Measurements from ENCODE around the gene MIA2.

MIA2 gene

DNA sequence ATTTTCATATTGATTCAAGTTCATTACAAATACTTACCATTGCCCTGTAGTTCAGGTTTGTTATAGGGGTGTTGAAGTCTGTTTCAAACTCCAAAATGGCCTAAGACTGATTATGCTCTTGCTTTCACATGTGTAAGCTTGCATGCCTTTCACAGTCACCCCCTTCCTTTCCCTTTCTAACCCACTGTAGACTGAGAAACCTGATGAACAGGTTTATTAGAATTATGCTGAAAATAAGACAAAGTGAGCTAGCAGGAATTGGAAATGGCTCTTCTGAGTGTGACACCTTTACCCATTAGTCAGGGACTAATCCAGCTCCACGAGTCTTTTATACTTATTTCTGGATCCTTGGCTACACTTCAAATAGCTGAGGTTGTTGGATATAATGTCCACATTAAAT, 159.6 kb downstream of the MIA2 start:
- Histone ChIP-seq H3K4me1 (ENCODE audit: low read depth, poor library complexity, severe bottlenecking) (peaks cover 28% of the 10 kb centered on the region), H3K9ac (no peak overlapping the region), H4K20me1 (ENCODE audit: insufficient read depth) (no peaks in the 10 kb centered on the region), H3K4me2 (no peak overlapping the region), H3K27ac (no peak overlapping the region), H3K36me3 (ENCODE audit: insufficient read depth) (no peaks in the 10 kb centered on the region), H3K27me3 (ENCODE audit: insufficient read depth, low read depth) (no peaks in the 10 kb centered on the region), H3K4me3 (IDR thresholded peaks at IDR 0.05; ENCODE audit: insufficient read depth, low read depth, low read length) (no peak overlapping the region), H3K79me2 (ENCODE audit: insufficient read depth, low read depth) (no peaks in the 10 kb centered on the region), H2AFZ (ENCODE audit: low read depth) (no peak overlapping the region)
- no peak for TF ChIP-seq CTCF (conservative IDR thresholded peaks at IDR 0.05; ENCODE audit: low read depth, low read length)

GRCh38 chr14:39395555-39396254, 162.0 kb downstream of the MIA2 start:
- no peak overlapping the region for H2AFZ ChIP-seq (ENCODE audit: low read depth)
- H3K36me3 ChIP-seq (ENCODE audit: insufficient read depth): no peaks in the 10 kb centered on the region
- no peaks in the 10 kb centered on the region for H4K20me1 ChIP-seq (ENCODE audit: insufficient read depth)
- peaks cover 43% of the 10 kb centered on the region for H3K4me1 ChIP-seq (ENCODE audit: low read depth, poor library complexity, severe bottlenecking)
- TF ChIP-seq CTCF (conservative IDR thresholded peaks at IDR 0.05; ENCODE audit: low read depth, low read length): no peak
- no peaks in the 10 kb centered on the region for H3K79me2 ChIP-seq (ENCODE audit: insufficient read depth, low read depth)
- no peaks in the 10 kb centered on the region for H3K27me3 ChIP-seq (ENCODE audit: insufficient read depth, low read depth)
- H3K9ac ChIP-seq: no peak overlapping the region
- no peak overlapping the region for H3K27ac ChIP-seq
- H3K4me3 ChIP-seq (IDR thresholded peaks at IDR 0.05; ENCODE audit: insufficient read depth, low read depth, low read length): no peak overlapping the region
- H3K4me2 ChIP-seq: no peak overlapping the region

DNA sequence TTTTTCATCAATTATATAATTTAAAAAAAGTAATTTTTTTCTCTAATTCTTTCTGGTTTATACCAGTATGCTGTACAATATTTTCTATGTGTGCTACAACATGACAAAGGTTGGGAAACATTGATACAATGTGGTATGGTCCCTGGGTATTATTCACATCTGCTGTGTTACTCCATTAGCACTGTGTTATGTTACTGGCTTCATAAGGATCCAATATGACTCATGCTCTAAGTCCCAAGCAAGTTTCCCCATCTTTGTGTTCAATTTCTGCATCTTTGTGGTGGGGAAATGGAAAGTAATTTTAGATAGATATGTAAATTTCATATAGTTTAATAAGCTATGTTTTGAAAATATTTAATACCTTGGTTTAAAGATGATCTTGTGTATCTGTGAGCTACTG, 162.7 kb downstream of the MIA2 start:
- Histone ChIP-seq H4K20me1 (ENCODE audit: insufficient read depth) (no peaks in the 10 kb centered on the region), H3K4me3 (IDR thresholded peaks at IDR 0.05; ENCODE audit: insufficient read depth, low read depth, low read length) (no peak overlapping the region), H3K36me3 (ENCODE audit: insufficient read depth) (no peaks in the 10 kb centered on the region), H3K9ac (no peak overlapping the region), H3K79me2 (ENCODE audit: insufficient read depth, low read depth) (no peaks in the 10 kb centered on the region), H3K27me3 (ENCODE audit: insufficient read depth, low read depth) (no peaks in the 10 kb centered on the region), H2AFZ (ENCODE audit: low read depth) (no peak overlapping the region), H3K27ac (no peak overlapping the region), H3K4me1 (ENCODE audit: low read depth, poor library complexity, severe bottlenecking) (peaks cover 43% of the 10 kb centered on the region), H3K4me2 (no peak overlapping the region)
- no peak for TF ChIP-seq CTCF (conservative IDR thresholded peaks at IDR 0.05; ENCODE audit: low read depth, low read length)

DNA sequence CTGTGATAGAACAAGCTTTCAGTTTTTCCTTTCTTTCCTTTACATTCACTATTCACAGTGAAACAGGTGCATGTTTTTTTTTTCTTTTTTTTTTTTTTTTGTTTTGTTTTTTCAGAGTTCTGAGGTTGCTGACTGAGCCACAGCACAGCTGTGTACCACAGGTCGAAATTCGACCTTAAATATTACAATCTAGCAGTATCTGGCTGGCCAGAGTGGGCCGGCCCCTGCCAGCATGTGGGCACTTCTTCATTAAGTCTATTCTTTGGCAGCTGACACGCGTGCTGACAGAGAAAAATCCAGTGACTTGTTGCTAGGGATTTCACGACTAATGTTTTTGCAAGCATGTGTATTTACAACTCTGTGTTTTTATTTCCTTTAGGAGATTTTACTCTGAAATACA, 164.7 kb downstream of the MIA2 start:
- Histone ChIP-seq H3K4me2 (peak overlapping the region; percentile 71), H3K4me3 (IDR thresholded peaks at IDR 0.05; ENCODE audit: insufficient read depth, low read depth, low read length) (no peak overlapping the region)

More for the DNA sequence above, 164.7 kb downstream of the MIA2 start:
- Histone ChIP-seq H3K27me3 (ENCODE audit: insufficient read depth, low read depth) (no peaks in the 10 kb centered on the region), H3K9ac (no peak overlapping the region), H3K79me2 (ENCODE audit: insufficient read depth, low read depth) (no peaks in the 10 kb centered on the region), H4K20me1 (ENCODE audit: insufficient read depth) (no peaks in the 10 kb centered on the region), H3K27ac (peak overlapping the region; percentile 60), H2AFZ (ENCODE audit: low read depth) (no peak overlapping the region), H3K36me3 (ENCODE audit: insufficient read depth) (no peaks in the 10 kb centered on the region), H3K4me1 (ENCODE audit: low read depth, poor library complexity, severe bottlenecking) (peaks cover 43% of the 10 kb centered on the region)
- TF ChIP-seq CTCF (conservative IDR thresholded peaks at IDR 0.05; ENCODE audit: low read depth, low read length): no peak
